ENCODE results near the gene TGFA.
A peak's percentile ranks its signal among the peaks of the same experiment; 100 is the strongest.

The TGFA gene

GRCh38 chr2:70553334-70553583, 367 bp downstream of the TGFA start:
- H3K27ac ChIP-seq: peak overlapping the region; percentile 61

GRCh38 chr2:70552501-70553333, 909 bp downstream of the TGFA start:
- TF ChIP-seq, protein P1, sequence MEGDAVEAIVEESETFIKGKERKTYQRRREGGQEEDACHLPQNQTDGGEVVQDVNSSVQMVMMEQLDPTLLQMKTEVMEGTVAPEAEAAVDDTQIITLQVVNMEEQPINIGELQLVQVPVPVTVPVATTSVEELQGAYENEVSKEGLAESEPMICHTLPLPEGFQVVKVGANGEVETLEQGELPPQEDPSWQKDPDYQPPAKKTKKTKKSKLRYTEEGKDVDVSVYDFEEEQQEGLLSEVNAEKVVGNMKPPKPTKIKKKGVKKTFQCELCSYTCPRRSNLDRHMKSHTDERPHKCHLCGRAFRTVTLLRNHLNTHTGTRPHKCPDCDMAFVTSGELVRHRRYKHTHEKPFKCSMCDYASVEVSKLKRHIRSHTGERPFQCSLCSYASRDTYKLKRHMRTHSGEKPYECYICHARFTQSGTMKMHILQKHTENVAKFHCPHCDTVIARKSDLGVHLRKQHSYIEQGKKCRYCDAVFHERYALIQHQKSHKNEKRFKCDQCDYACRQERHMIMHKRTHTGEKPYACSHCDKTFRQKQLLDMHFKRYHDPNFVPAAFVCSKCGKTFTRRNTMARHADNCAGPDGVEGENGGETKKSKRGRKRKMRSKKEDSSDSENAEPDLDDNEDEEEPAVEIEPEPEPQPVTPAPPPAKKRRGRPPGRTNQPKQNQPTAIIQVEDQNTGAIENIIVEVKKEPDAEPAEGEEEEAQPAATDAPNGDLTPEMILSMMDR (IDR thresholded peaks at IDR 0.05): no peak
- TF ChIP-seq ZFX (IDR thresholded peaks at IDR 0.05; ENCODE audit: borderline replicate concordance): no peak
- H3K27ac ChIP-seq: peak overlapping the region; percentile 61

More at GRCh38 chr2:70553334-70553583, 367 bp downstream of the TGFA start:
- TF ChIP-seq, protein P1 (IDR thresholded peaks at IDR 0.05): no peak
- no peak for TF ChIP-seq ZFX (IDR thresholded peaks at IDR 0.05; ENCODE audit: borderline replicate concordance)

- no peak overlapping the region for H3K27ac ChIP-seq
- no peak for TF ChIP-seq ZFX (IDR thresholded peaks at IDR 0.05; ENCODE audit: borderline replicate concordance)
- TF ChIP-seq, protein P1 (IDR thresholded peaks at IDR 0.05): no peak
Measured at GRCh38 chr2:70551167-70551566, 2.5 kb downstream of the TGFA start.

- TF ChIP-seq, protein P1 (IDR thresholded peaks at IDR 0.05): no peak
Measured at GRCh38 chr2:70549962-70550361, 3.7 kb downstream of the TGFA start.

DNA sequence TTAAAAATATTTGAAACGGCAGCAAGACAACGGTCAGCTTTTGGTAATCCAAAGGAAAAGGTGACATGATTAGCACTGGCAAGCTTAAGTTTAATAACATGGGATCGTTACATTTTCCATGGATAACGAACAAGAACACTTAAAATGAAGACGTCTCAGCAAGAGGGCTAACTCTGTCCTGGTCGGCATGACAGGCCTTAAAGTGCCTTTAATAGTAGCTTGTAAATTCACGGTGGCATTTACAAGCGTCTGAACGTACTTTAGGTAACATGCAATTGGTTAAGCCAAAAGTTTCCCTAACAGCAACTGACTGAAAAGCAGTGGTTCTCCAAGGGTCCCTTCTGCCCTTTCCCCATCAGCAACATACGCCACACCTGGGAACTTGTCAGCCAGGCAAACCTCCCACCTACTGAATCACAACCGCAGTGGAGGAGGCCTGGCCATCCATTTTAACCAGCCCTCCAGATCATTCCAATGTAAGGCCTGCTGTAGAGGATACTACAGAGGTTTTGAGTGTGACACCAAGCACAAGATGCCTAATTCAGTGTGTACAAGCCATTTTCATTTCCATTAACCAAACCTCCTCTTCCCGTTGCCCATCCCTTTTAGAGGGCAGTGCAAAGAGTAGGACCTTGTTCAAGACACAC, 4.4 kb downstream of the TGFA start:
- TF ChIP-seq, protein P1 (IDR thresholded peaks at IDR 0.05): no peak
- TF ChIP-seq ZFX (IDR thresholded peaks at IDR 0.05; ENCODE audit: borderline replicate concordance): no peak
- no peak overlapping the region for H3K27ac ChIP-seq

More at GRCh38 chr2:70549962-70550361, 3.7 kb downstream of the TGFA start:
- H3K27ac ChIP-seq: no peak overlapping the region

DNA sequence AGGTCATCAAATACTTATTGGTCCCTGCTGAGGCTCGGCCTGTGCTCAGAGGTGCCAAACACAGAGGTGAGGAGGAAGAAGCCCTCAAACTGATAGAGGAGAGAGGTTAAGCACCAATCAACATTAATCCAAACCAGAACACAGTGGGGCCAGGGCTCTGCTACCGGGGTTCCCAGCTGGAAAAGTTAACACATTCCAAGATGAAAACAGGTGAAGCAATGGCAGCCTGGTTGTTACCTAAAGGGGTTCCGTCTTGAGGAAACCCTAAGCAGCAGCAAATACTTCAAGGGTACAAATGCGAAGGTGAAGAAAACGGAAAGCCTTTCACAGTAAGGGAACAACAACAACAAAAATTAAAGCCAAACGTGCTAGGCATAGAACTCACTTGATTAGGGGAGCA, 5.4 kb downstream of the TGFA start:
- TF ChIP-seq, protein P1 (IDR thresholded peaks at IDR 0.05): no peak
- no peak for TF ChIP-seq ZFX (IDR thresholded peaks at IDR 0.05; ENCODE audit: borderline replicate concordance)
- H3K27ac ChIP-seq: no peak overlapping the region

GRCh38 chr2:70546885-70547284, 6.7 kb downstream of the TGFA start:
- H3K27ac ChIP-seq: no peak overlapping the region
- TF ChIP-seq, protein P1 (IDR thresholded peaks at IDR 0.05): no peak
- no peak for TF ChIP-seq ZFX (IDR thresholded peaks at IDR 0.05; ENCODE audit: borderline replicate concordance)
